Neural progenitor cell (in vitro differentiated cells): Measurements from ENCODE around the gene CLSTN2.

Experiments used
- EZH2 ChIP-seq: fragments of 200-600 bp; sonication (generic); IDR thresholded peaks from 2 replicates; pipeline ENCODE4 v1.6.1; 2017; ENCODE audit warnings: antibody characterized with exemption, mild to moderate bottlenecking, moderate library complexity
- TF ChIP-seq, protein P1 (sequence below): fragments of 200-600 bp; sonication (generic); IDR thresholded peaks from 2 replicates; pipeline ENCODE4 v1.5.1; 2017; ENCODE audit warnings: antibody characterized with exemption, mild to moderate bottlenecking

DNA sequence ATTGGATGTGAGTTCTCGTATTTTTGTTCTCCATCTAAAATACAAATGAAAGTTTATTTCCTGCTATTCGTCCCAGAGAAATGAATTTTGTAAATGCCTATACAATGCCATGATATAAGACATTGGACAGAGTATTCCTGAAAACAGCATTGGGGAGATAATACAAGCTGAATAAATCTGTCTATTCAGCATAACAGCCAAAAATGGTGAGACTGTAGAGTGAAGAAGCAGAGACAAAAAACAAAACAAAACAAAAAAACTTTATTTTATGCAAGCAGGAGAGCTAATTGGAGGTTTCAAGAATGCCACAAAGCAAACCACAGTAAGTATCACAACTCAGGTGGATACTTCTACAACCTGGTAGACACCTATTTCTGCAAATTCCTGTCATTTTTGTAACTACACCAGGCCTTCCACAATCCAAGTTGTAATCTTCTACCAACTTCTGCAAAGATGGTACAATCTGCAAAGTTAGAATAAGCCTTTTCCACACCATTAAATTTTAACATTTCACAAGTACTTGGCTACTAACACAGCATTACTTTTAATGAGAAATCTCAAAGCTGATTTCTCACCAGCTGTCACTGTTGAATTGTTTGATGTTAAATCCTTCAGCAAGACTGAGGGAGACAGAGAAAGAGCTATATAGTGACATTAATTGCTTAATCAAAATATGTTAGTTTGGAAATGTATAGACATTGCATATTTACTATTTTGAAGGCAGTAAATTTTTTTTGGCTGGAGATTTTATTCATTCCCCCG is 163.1 kb downstream of the CLSTN2 start:
- no peak for TF ChIP-seq EZH2
- TF ChIP-seq, protein P1, sequence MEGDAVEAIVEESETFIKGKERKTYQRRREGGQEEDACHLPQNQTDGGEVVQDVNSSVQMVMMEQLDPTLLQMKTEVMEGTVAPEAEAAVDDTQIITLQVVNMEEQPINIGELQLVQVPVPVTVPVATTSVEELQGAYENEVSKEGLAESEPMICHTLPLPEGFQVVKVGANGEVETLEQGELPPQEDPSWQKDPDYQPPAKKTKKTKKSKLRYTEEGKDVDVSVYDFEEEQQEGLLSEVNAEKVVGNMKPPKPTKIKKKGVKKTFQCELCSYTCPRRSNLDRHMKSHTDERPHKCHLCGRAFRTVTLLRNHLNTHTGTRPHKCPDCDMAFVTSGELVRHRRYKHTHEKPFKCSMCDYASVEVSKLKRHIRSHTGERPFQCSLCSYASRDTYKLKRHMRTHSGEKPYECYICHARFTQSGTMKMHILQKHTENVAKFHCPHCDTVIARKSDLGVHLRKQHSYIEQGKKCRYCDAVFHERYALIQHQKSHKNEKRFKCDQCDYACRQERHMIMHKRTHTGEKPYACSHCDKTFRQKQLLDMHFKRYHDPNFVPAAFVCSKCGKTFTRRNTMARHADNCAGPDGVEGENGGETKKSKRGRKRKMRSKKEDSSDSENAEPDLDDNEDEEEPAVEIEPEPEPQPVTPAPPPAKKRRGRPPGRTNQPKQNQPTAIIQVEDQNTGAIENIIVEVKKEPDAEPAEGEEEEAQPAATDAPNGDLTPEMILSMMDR, result no peak
